ENCODE data around the gene MFGE8.

The MFGE8 gene

GRCh38 chr15:88888719-88889118, 24.5 kb downstream of the MFGE8 start:
- ATAC-seq, result no peak
- no peak for TF ChIP-seq OSR1 (CRISPR knock-in tag; IDR thresholded peaks at IDR 0.05)
- TF ChIP-seq ARNTL (CRISPR knock-in tag; IDR thresholded peaks at IDR 0.05; ENCODE audit: borderline replicate concordance, low read depth), result no peak

DNA sequence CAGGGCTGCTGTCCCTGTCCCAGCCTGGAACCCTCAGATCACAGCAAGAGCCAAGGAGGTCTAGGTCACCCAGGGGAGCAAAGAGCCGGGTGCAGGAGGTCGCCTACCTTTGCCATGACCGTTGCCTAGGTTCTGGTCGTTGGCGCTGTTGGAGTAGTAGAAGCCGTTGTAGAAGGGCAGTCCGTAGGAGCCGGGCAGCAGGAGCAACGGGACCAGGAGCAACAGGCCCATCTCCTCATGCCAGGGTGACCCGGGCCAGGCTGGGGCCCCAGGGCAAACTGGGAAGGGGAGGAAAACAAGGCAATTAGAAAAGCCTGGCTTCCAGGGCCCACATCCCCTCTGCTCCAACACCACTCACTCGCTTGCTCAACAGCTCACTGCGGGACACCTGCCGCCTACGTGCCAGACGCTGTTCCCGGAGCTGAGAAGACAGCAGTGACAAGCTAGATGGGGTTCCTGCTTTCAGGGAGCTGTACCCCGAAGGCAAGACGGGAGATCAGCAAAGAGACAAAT, 26.1 kb downstream of the MFGE8 start:
- TF ChIP-seq, protein P1, sequence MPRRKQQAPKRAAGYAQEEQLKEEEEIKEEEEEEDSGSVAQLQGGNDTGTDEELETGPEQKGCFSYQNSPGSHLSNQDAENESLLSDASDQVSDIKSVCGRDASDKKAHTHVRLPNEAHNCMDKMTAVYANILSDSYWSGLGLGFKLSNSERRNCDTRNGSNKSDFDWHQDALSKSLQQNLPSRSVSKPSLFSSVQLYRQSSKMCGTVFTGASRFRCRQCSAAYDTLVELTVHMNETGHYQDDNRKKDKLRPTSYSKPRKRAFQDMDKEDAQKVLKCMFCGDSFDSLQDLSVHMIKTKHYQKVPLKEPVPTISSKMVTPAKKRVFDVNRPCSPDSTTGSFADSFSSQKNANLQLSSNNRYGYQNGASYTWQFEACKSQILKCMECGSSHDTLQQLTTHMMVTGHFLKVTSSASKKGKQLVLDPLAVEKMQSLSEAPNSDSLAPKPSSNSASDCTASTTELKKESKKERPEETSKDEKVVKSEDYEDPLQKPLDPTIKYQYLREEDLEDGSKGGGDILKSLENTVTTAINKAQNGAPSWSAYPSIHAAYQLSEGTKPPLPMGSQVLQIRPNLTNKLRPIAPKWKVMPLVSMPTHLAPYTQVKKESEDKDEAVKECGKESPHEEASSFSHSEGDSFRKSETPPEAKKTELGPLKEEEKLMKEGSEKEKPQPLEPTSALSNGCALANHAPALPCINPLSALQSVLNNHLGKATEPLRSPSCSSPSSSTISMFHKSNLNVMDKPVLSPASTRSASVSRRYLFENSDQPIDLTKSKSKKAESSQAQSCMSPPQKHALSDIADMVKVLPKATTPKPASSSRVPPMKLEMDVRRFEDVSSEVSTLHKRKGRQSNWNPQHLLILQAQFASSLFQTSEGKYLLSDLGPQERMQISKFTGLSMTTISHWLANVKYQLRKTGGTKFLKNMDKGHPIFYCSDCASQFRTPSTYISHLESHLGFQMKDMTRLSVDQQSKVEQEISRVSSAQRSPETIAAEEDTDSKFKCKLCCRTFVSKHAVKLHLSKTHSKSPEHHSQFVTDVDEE (CRISPR knock-in tag; IDR thresholded peaks at IDR 0.05), result no peak
- TF ChIP-seq CSDC2 (CRISPR knock-in tag; IDR thresholded peaks at IDR 0.05) (no peak), ZFP3 (CRISPR knock-in tag; IDR thresholded peaks at IDR 0.05) (no peak), TCF4 (CRISPR knock-in tag; IDR thresholded peaks at IDR 0.05; ENCODE audit: borderline replicate concordance) (no peak), ZNF8 (CRISPR knock-in tag; IDR thresholded peaks at IDR 0.05) (no peak), TOX (CRISPR knock-in tag; IDR thresholded peaks at IDR 0.05; ENCODE audit: borderline replicate concordance) (no peak), ZNF565 (CRISPR knock-in tag; conservative IDR thresholded peaks at IDR 0.05; ENCODE audit: low read depth) (no peak), OSR1 (CRISPR knock-in tag; IDR thresholded peaks at IDR 0.05) (no peak), GLIS3 (CRISPR knock-in tag; IDR thresholded peaks at IDR 0.05) (no peak), ZFP30 (CRISPR knock-in tag; IDR thresholded peaks at IDR 0.05) (no peak)
- TF ChIP-seq, protein P2, sequence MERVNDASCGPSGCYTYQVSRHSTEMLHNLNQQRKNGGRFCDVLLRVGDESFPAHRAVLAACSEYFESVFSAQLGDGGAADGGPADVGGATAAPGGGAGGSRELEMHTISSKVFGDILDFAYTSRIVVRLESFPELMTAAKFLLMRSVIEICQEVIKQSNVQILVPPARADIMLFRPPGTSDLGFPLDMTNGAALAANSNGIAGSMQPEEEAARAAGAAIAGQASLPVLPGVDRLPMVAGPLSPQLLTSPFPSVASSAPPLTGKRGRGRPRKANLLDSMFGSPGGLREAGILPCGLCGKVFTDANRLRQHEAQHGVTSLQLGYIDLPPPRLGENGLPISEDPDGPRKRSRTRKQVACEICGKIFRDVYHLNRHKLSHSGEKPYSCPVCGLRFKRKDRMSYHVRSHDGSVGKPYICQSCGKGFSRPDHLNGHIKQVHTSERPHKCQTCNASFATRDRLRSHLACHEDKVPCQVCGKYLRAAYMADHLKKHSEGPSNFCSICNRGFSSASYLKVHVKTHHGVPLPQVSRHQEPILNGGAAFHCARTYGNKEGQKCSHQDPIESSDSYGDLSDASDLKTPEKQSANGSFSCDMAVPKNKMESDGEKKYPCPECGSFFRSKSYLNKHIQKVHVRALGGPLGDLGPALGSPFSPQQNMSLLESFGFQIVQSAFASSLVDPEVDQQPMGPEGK (CRISPR knock-in tag; IDR thresholded peaks at IDR 0.05; ENCODE audit: borderline replicate concordance), result no peak
- TF ChIP-seq, protein P3, sequence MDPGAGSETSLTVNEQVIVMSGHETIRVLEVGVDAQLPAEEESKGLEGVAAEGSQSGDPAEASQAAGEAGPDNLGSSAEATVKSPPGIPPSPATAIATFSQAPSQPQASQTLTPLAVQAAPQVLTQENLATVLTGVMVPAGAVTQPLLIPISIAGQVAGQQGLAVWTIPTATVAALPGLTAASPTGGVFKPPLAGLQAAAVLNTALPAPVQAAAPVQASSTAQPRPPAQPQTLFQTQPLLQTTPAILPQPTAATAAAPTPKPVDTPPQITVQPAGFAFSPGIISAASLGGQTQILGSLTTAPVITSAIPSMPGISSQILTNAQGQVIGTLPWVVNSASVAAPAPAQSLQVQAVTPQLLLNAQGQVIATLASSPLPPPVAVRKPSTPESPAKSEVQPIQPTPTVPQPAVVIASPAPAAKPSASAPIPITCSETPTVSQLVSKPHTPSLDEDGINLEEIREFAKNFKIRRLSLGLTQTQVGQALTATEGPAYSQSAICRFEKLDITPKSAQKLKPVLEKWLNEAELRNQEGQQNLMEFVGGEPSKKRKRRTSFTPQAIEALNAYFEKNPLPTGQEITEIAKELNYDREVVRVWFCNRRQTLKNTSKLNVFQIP (CRISPR knock-in tag; IDR thresholded peaks at IDR 0.05; ENCODE audit: borderline replicate concordance, low read depth), result no peak
- TF ChIP-seq, protein P4, sequence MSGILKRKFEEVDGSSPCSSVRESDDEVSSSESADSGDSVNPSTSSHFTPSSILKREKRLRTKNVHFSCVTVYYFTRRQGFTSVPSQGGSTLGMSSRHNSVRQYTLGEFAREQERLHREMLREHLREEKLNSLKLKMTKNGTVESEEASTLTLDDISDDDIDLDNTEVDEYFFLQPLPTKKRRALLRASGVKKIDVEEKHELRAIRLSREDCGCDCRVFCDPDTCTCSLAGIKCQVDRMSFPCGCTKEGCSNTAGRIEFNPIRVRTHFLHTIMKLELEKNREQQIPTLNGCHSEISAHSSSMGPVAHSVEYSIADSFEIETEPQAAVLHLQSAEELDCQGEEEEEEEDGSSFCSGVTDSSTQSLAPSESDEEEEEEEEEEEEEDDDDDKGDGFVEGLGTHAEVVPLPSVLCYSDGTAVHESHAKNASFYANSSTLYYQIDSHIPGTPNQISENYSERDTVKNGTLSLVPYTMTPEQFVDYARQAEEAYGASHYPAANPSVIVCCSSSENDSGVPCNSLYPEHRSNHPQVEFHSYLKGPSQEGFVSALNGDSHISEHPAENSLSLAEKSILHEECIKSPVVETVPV (CRISPR knock-in tag; IDR thresholded peaks at IDR 0.05), result no peak
- ATAC-seq, result no peak

DNA sequence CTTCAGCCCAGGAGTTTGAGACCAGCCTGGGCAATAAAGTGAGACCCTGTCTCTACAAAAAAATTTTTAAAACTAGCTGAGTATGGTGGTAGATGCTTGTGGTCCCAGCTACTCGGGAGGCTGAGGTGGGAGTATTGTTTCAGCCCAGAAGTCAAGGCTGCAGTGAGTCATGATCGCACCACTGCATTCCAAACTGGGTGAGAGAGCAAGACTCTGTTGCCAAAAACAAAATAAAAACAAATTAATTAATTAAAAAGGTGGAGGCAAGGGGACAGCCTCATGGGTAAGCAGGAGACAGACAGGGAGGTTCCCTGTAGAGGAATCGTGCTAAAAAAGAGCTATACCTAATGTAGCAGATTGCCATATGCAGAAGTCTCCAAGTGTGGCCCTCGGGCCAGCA, 30.4 kb downstream of the MFGE8 start:
- ATAC-seq, result no peak
- TF ChIP-seq CREB5 (CRISPR knock-in tag; IDR thresholded peaks at IDR 0.05; ENCODE audit: low read depth) (no peak), BACH2 (CRISPR knock-in tag; IDR thresholded peaks at IDR 0.05; ENCODE audit: borderline replicate concordance) (no peak), CSDC2 (CRISPR knock-in tag; IDR thresholded peaks at IDR 0.05) (no peak), OSR1 (CRISPR knock-in tag; IDR thresholded peaks at IDR 0.05) (no peak), ZNF70 (CRISPR knock-in tag; IDR thresholded peaks at IDR 0.05) (no peak), ZNF565 (CRISPR knock-in tag; conservative IDR thresholded peaks at IDR 0.05; ENCODE audit: low read depth) (no peak), ARNTL (CRISPR knock-in tag; IDR thresholded peaks at IDR 0.05; ENCODE audit: borderline replicate concordance, low read depth) (no peak), PPARA (CRISPR knock-in tag; IDR thresholded peaks at IDR 0.05; ENCODE audit: borderline replicate concordance) (no peak), SNAI2 (CRISPR knock-in tag; IDR thresholded peaks at IDR 0.05) (no peak), ZFP3 (CRISPR knock-in tag; IDR thresholded peaks at IDR 0.05) (no peak), ESRRG (CRISPR knock-in tag; IDR thresholded peaks at IDR 0.05) (no peak), GLIS3 (CRISPR knock-in tag; IDR thresholded peaks at IDR 0.05) (no peak), TCF4 (CRISPR knock-in tag; IDR thresholded peaks at IDR 0.05; ENCODE audit: borderline replicate concordance) (no peak), RARB (CRISPR knock-in tag; IDR thresholded peaks at IDR 0.05) (no peak)
- TF ChIP-seq, protein P1 (CRISPR knock-in tag; IDR thresholded peaks at IDR 0.05), result no peak
- TF ChIP-seq, protein P3 (CRISPR knock-in tag; IDR thresholded peaks at IDR 0.05; ENCODE audit: borderline replicate concordance, low read depth), result no peak
- TF ChIP-seq, protein P2 (CRISPR knock-in tag; IDR thresholded peaks at IDR 0.05; ENCODE audit: borderline replicate concordance), result no peak

Data from SK-N-SH treated with all-trans-retinoic acid at 6 μM for 48 hours (cell line).